GM18520 (cell line): ENCODE measurements around the gene VASP.

Source experiments
- ATAC-seq: cut with Tn5 transposase; IDR thresholded peaks from one replicate; pipeline ENCODE4 v1.9.1; 2021; ENCODE audit not compliant: unreplicated experiment

Gene VASP

DNA sequence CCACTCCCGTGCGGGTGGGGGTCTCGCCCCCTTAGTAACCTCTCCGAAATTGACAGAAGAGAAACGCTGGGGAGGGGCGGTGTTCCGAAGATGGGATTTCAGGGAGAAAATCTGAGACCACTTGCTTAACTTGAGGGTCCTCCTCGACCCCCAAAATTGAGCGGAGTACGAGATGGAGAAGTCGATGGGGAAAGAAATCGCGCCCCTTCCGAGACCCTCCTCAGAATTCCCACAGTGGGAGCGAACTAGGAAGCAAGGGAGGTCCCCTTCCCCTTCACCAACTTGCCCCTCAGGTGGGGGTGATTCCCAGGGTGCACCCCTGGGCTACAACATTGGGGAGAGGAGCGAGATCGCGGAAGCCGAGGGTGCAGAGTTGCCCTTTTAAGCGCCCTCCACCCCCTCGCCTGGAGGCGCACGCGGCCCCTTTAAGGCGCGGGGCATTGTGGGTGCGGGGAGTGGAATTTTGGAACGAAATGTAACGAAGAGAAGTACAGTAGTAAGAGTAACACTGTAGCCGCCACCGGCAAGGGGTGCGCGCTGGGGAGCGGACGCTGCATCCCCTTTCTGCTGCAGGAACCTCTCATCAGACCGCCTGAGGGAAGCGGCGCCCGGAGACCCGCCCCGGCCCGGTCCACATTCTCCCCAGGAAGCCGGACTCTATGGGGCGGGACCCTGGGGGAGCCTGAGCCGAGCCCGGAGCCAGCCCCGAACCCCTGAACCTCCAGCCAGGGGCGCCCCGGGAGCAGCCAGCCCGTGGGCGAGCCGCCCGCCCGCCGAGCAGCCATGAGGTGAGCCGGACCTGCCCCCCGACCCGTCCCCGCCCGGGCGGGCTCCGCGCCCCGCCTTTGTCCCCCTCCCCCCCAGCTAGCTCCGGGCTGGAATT lies at the start of gene VASP:
Gene VASP, plus strand, starts transcription at position 491 of the 883 bp plus-strand sequence. Its CDS starts 293 bp downstream, at position 784.
- ATAC-seq = peak; percentile 42

GRCh38 chr19:45457776-45458175 lies 49.5 kb upstream of the VASP start:
- ATAC-seq = no peak

DNA sequence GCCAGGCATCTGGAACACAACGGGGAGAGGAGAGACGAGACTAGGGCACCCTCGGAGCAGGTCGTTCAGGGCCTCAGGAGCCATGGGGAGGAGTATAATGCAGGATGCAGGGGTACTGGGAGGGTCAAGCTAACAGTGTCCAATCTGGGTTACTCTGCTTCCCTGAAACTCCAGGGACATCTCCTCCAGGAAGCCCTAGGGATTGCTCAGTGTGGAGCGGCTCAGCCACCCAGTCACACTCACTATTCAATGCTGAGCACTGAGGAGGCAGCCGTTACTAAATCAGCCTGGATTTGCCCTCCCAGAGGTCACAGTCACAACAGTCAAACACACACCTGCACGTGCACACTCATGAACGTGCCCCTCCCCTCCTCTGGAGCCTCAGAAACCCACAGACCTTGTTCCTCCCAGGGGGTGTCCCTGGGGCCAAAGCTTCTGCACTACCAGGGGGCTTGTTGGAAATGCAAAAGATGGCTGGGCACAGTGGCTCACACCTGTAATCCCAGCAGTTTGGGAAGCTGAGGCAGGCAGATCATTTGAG lies 46.4 kb upstream of the VASP start:
- no peak for ATAC-seq

- ATAC-seq = no peak
Measured at GRCh38 chr19:45462174-45462573, 45.1 kb upstream of the VASP start.

DNA sequence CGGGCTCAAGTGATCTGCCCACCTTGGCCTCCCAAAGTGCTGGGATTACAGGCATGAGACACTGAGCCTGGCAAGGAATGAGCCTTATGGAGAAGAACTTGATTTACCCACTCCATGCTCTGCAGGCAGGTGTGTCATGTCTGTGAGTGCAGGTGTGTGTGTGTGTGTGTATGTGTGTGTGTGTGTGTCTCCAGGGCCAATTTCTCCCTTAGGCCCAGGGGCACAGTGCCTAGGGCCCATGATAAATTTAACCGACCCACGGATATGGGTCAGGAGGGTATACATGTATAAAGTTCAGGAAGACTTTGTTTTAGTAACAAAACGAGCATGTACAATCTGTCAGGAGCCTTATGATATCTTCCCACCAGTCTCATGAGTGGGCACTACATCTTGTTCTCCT lies 44.0 kb upstream of the VASP start:
- ATAC-seq = no peak

- no peak for ATAC-seq
Measured at GRCh38 chr19:45464274-45464673, 43.0 kb upstream of the VASP start.

DNA sequence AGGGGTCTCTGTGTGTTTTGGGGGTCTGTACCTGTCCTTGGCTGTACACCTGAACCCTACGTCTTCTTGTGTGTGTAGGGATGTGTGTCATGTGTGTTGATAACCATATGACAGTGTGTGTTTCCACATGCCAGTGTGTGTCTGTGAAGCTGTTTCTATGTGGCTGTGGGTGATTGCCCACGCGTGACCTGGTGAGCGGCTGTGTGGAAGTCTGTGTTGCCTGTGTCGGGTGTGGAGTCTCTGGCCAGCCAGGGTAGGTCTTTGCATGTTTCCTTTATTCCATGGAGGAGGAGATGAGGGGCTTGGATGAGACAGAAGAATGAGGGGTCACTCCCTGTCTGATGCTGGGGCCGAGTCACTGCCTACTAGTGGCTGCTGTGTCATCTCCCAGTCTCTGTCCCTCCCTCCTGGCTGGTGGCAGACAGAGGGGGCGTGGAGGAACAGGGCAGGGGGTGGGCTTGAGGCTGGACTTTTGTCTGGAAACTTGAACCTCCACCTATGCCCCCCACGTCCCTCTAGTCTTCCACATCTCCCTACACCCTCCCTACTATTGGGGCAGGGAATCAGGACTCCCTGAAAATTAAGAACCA lies 42.3 kb upstream of the VASP start:
- no peak for ATAC-seq

GRCh38 chr19:45467115-45467455 lies 40.2 kb upstream of the VASP start:
- no peak for ATAC-seq

DNA sequence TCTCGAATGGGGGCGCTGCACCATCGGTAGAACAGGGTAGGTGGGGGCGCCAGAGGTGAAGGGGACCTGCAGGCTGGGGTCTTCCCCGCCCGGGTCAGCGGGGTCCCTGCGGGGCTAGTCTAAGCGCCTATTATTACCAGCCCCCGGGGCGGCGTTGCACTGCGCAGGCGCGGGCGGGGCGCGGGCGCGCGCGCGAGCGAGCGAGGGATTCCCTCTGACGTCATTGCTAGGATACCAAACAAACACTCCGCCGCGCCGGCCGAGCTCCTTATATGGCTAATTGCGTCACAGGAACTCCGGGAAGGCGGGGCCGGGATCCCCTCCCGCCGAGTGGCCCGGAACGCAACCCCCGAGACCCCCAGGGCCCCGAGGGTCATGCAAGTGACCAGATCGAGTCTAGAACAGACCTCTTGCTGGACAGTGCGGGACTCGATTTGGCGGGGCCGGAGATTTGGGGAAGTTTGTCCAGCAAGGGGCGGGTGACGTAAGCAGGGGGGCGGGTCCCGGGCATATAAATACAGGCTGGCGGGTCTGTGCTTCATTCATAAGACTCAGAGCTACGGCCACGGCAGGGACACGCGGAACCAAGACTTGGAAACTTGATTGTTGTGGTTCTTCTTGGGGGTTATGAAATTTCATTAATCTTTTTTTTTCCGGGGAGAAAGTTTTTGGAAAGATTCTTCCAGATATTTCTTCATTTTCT lies 39.7 kb upstream of the VASP start, which contains the start of gene FOSB:
Gene FOSB, plus strand, starts transcription at position 541 of the 703 bp plus-strand sequence. CDS start 591 bp downstream, outside the sequence.
- peak; percentile 26 for ATAC-seq

GRCh38 chr19:45468159-45468651 lies 39.1 kb upstream of the VASP start:
- ATAC-seq = no peak

- no peak for ATAC-seq
Measured at GRCh38 chr19:45468803-45469131, 38.5 kb upstream of the VASP start.

DNA sequence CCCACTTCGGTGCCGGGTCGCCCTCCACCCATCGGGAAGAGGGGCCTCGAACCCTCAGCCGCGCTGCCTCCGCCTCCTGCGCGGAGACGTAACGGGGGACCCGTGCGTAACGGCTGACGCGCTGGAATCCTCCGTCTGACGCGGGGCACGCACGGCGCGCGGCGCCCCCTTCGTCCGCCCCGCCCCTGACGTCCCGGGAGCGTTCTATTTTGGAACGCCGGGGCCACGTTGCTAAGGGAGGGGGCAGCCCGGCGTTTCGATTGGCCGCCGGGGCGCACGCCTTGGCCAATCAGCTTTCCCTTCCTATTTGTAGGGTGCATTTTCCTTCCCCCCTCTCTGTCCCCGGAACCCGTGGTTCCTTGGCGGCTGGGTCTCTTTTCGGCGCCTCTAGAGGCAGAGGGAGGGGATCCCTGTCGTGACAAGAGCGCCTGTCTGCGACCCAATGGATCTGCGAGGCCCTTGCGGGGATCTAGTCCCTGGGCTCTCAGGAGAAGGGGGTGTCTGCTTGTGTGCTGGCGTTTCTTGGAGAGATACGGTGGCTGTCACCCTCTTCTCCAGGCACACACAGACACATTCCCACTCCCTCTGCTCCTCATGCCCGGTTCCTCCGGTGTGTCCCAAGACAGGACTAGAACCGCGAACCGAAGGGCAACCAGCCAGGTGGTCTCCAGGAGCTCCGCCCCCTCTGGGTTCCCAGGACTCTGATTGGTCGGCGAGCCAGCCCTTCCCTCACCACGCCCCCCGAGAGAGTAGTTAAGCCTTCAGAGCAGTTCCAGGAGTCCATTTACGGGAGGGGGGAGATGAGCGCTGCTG lies 37.9 kb upstream of the VASP start:
- ATAC-seq = peak; percentile 54

DNA sequence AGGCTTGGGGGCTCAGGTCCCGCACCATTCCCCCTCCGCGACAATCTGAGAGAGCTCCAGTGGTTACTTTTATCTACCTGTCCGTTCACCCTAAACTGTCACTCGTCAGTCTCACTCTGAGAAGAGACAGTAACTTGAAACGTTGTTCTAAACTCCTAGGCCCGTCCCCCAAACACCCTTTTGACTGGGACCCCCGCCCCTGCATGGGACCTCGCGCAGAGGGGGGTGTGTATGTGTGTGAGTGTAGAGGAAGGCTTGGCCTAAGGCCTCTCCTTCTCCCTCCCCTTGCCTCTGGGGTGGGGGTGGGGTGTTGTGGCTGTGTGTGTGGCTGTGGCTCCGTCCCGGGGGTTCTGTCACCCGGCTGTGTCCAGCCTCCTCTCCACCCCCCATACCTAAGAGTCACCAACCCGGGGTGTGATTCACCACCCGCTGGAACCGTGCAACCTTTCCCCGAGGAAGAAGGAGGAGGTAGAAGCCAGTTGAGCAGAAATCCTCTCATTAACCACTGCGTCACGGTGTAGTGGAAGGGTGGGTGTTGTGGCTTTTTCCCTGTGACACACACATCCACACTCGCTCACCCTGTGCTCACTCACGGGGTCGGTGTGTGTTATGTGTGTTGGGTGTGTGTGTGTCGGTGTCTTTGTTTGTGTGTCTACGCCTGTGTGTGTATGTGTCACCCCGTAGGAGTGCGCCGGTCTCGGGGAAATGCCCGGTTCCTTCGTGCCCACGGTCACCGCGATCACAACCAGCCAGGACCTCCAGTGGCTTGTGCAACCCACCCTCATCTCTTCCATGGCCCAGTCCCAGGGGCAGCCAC lies 37.1 kb upstream of the VASP start:
- no peak for ATAC-seq

- no peak for ATAC-seq
Measured at GRCh38 chr19:45470762-45471081, 36.6 kb upstream of the VASP start.

- ATAC-seq = no peak
Measured at GRCh38 chr19:45471111-45471930, 36.0 kb upstream of the VASP start.

DNA sequence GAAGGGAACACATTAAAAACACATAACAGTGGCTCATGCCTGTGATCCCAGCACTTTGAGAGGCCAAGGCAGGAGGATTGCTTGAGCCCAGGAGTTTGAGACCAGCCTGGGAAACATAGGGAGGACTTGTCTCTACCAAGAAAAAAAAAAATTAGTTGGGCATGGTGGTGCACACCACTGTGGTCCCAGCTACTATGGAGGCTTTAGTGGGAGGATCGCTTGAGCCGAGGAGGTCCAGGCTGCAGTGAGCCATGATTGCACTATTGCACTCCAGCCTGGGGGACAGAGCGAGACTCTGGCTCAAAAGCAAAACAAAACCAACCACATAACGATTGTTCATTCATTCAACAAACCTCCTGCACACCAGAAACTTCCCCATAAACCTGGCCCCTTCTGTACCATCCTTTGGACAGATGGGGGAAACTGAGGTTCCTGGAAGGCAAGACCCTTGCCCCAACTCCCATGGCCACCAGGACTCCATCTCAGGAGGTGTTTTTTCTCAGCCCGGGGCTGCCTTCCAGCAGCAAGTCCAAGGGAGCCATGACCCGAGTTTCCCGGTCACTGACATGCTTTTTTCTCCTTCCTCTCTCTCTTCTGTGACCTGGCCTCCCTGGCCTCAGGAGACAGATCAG lies 35.2 kb upstream of the VASP start:
- ATAC-seq = no peak

DNA sequence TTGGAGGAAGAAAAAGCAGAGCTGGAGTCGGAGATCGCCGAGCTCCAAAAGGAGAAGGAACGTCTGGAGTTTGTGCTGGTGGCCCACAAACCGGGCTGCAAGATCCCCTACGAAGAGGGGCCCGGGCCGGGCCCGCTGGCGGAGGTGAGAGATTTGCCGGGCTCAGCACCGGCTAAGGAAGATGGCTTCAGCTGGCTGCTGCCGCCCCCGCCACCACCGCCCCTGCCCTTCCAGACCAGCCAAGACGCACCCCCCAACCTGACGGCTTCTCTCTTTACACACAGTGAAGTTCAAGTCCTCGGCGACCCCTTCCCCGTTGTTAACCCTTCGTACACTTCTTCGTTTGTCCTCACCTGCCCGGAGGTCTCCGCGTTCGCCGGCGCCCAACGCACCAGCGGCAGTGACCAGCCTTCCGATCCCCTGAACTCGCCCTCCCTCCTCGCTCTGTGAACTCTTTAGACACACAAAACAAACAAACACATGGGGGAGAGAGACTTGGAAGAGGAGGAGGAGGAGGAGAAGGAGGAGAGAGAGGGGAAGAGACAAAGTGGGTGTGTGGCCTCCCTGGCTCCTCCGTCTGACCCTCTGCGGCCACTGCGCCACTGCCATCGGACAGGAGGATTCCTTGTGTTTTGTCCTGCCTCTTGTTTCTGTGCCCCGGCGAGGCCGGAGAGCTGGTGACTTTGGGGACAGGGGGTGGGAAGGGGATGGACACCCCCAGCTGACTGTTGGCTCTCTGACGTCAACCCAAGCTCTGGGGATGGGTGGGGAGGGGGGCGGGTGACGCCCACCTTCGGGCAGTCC lies 34.5 kb upstream of the VASP start:
- ATAC-seq = no peak

- no peak for ATAC-seq
Measured at GRCh38 chr19:45473367-45473681, 34.0 kb upstream of the VASP start.
